Caco-2 (cell line): ENCODE data around the gene NFE2. TPM values are rescaled to one million over a fixed set of nuclear protein-coding genes. Genes with fewer than 3 reads are reported as not detected.
A peak's percentile ranks its signal among the peaks of the same experiment; 100 is the strongest.

Source experiments
- BruUV-seq: library from RNA; stranded (reverse); fragments of 400-500 nt; replicated peaks from 2 replicates; lab custom pipeline; 2021; lab: Mats Ljungman, UMichigan
- CTCF ChIA-PET: fragments of 300-600 bp; sonication (Branson Sonifier 250); formaldehyde crosslinking; loops from one replicate; lab custom pipeline; 2022; ENCODE audit warnings: antibody characterized with exemption; lab: Charles Lee
- POLR2A ChIA-PET: fragments of 300-600 bp; sonication (Branson Sonifier 250); formaldehyde crosslinking; loops from one replicate; lab custom pipeline; 2022; ENCODE audit warnings: antibody characterized with exemption; lab: Charles Lee
- DNase-seq, 2 experiments: peaks; one replicate each; pipeline versions ENCODE4 v3.0.0 to v3.0.0-alpha.2; 2020 to 2022
- H3K27me3 ChIP-seq: replicated peaks from 2 replicates; pipeline ENCODE4 v1.6.0; 2011; ENCODE audit warnings: low read length; ENCODE audit not compliant: control insufficient read depth, insufficient read depth
- H3K36me3 ChIP-seq: 2 replicates; pipeline ENCODE4 v1.5.1; 2011; ENCODE audit warnings: low read length; ENCODE audit not compliant: control insufficient read depth, insufficient read depth
- H3K4me1 ChIP-seq: fragments of 250-450 bp; sonication (Bioruptor Pico); 2 replicates; pipeline ENCODE4 v1.5.1; 2020; ENCODE audit warnings: mild to moderate bottlenecking
- H3K4me3 ChIP-seq: 2 replicates; pipeline ENCODE4 v1.5.1; 2011; ENCODE audit warnings: low read depth, mild to moderate bottlenecking, control low read depth, low read length
- H3K9me3 ChIP-seq: fragments of 250-450 bp; sonication (Bioruptor Pico); 2 replicates; pipeline ENCODE4 v1.5.1; 2020; ENCODE audit warnings: mild to moderate bottlenecking, moderate library complexity
- H3K27ac Mint-ChIP-seq: one replicate; pipeline ENCODE4 v1.8.0; 2022; ENCODE audit warnings: mixed read lengths; ENCODE audit not compliant: unreplicated experiment
- H3K27me3 Mint-ChIP-seq: one replicate; pipeline ENCODE4 v1.8.0; 2022; ENCODE audit warnings: mixed read lengths; ENCODE audit not compliant: insufficient read depth, unreplicated experiment
- H3K36me3 Mint-ChIP-seq: one replicate; pipeline ENCODE4 v1.8.0; 2022; ENCODE audit warnings: mild to moderate bottlenecking, mixed read lengths; ENCODE audit not compliant: insufficient read depth, unreplicated experiment
- H3K4me1 Mint-ChIP-seq: one replicate; pipeline ENCODE4 v1.8.0; 2022; ENCODE audit warnings: low read depth, mixed read lengths; ENCODE audit not compliant: unreplicated experiment
- H3K4me3 Mint-ChIP-seq: one replicate; pipeline ENCODE4 v1.8.0; 2022; ENCODE audit warnings: mild to moderate bottlenecking, moderate library complexity, mixed read lengths; ENCODE audit not compliant: unreplicated experiment
- H3K9me3 Mint-ChIP-seq: one replicate; pipeline ENCODE4 v1.8.0; 2022; ENCODE audit warnings: mixed read lengths; ENCODE audit not compliant: unreplicated experiment
- intact Hi-C: fragments of 100-400 bp; cut with micrococcal nuclease; formaldehyde crosslinking; loops from one replicate; pipeline ENCODE4 v1.10.0; 2022; ENCODE audit not compliant: unreplicated experiment
- total RNA-seq: library from RNA; stranded (reverse); gene quantifications from 2 replicates; pipeline ENCODE4 v1.2.3, GENCODE V29; 2022
- TF ChIP-seq, protein P1 (sequence below), 2 experiments: fragments of 200-600 bp in 1 of 2; IDR thresholded peaks; 1 replicate in 1 of 2; 2 replicates in 1 of 2; pipeline versions ENCODE4 v1.5.1 to v1.8.0; 2011 to 2022; ENCODE audit warnings: antibody characterized with exemption in 1 of 2, control low read depth in 1 of 2, inconsistent platforms in 1 of 2, low read depth in 1 of 2, low read length in 1 of 2, mild to moderate bottlenecking in 1 of 2, moderate library complexity in 1 of 2; ENCODE audit not compliant: insufficient read depth in 1 of 2, severe bottlenecking in 1 of 2, unreplicated experiment in 1 of 2

NFE2 gene
- total RNA-seq, 1 experiment from 2014 or later = 6.2 TPM

DNA sequence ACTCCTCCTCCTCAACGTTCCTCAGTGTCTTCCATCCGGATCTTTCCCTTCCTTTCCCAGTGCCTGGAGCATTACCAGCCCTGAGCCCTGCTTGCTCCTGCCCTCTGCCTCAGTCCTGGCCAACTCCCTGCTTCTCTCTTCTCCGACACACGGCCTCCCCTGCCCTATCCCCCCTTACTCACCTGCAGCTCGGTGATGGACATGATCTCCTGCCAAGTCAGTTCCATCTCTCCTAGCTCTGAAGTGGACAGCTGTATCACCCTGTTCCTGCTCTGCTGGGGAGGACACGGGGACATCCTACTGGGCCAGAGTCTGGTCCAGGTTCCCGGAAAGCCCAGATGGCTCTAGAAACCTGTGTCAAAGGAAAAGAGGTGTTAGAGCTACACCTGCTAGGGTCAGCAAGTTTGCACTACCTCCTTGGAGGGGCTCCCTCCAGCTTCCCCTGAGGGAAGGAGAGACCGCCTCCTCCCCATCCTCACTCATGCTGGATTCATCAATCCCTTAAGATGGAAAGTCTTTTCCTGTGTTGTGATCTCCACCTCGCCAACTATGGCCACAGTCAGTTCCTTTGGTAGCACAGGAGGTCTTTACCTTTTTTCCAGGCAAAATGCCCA is 5.8 kb downstream of the NFE2 start:
- TF ChIP-seq, protein P1, sequence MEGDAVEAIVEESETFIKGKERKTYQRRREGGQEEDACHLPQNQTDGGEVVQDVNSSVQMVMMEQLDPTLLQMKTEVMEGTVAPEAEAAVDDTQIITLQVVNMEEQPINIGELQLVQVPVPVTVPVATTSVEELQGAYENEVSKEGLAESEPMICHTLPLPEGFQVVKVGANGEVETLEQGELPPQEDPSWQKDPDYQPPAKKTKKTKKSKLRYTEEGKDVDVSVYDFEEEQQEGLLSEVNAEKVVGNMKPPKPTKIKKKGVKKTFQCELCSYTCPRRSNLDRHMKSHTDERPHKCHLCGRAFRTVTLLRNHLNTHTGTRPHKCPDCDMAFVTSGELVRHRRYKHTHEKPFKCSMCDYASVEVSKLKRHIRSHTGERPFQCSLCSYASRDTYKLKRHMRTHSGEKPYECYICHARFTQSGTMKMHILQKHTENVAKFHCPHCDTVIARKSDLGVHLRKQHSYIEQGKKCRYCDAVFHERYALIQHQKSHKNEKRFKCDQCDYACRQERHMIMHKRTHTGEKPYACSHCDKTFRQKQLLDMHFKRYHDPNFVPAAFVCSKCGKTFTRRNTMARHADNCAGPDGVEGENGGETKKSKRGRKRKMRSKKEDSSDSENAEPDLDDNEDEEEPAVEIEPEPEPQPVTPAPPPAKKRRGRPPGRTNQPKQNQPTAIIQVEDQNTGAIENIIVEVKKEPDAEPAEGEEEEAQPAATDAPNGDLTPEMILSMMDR (IDR thresholded peaks at IDR 0.05; ENCODE audit: insufficient read depth in 1 of 2, low read depth in 1 of 2, low read length in 1 of 2, severe bottlenecking in 1 of 2, unreplicated experiment in 1 of 2) = no peak
- Histone ChIP-seq H3K4me3 (no peak overlapping the region), H3K4me1 (peaks cover 14% of the 10 kb centered on the region), H3K36me3 (no peaks in the 10 kb centered on the region; the same call in 1 of the 2 replicates), H3K9me3 (no peaks in the 10 kb centered on the region), H3K27me3 (no peaks in the 10 kb centered on the region)
- Mint-ChIP-seq H3K36me3 (peaks cover 2% of the 10 kb centered on the region), H3K4me3 (no peak overlapping the region), H3K27ac (no peak overlapping the region), H3K27me3 (no peaks in the 10 kb centered on the region), H3K9me3 (no peaks in the 10 kb centered on the region), H3K4me1 (peaks cover 13% of the 10 kb centered on the region)
- POLR2A ChIA-PET = interaction anchor here (1.3 kb wide), 1 partner anchor 16 kb away, joined by 13 read pairs; no protein-coding TSS in a partner anchor
- CTCF ChIA-PET = interaction anchor here (5.2 kb wide), 1 partner anchor 30 kb away, joined by 56 read pairs; the partner anchor contains the start of gene COPZ1
- BruUV-seq = no TSS peak
- no peak for DNase-seq
- intact Hi-C loops = loop anchor here (1.0 kb wide), 2 partner anchors 29 to 66 kb away; no protein-coding TSS in a partner anchor

DNA sequence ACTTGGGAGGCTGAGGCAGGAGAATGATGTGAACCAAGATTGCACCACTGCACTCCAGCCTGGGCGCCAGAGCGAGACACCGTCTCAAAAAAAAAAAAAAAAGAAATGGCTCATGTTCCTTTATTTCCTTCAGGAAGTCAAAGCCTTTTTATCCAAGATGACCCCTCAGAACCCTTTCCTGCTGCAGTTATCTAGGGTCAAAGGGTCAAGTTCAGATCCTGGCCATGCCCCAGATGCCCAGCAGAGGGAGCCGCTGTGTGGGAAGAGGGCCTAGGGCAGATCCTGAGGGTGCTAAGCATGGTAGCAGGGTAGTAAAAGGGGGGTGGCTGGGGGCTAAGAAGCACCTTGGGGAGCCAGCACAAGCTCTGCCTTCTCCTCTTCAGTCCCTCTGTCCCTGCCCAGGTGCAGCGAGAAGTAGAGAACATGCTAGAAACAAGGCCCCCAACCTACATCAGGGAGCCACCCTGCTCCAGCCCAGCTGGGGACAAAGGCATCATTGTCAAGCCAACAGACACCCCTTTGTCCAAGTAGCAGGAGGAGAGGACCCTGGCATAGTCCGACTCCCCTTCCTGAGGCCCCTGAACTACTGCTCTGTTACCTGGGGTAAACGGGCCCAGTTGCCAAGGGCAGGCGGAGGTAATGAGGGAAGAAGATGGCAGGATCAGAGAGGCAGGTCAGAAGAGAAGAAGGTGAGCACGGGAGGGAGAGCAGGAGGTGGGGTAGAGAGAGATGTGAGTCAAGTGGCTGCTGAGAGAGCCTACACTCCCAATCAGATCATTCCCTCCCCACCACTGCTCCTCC is 6.5 kb downstream of the NFE2 start:
- CTCF ChIA-PET = interaction anchor here (1.3 to 5.2 kb wide), 2 partner anchors 28 to 30 kb away, joined by 3 to 56 read pairs; partner anchors contain the start of gene COPZ1
- intact Hi-C loops = loop anchor here (1.0 kb wide), 2 partner anchors 30 to 67 kb away; no protein-coding TSS in a partner anchor
- H3K4me3 Mint-ChIP-seq = no peak overlapping the region
- Histone ChIP-seq H3K27me3 (no peaks in the 10 kb centered on the region), H3K4me1 (0 out of 2 replicates have a peak, but pooled peaks cover 7% of the 10 kb centered on the region), H3K36me3 (no peaks in the 10 kb centered on the region; the same call in 1 of the 2 replicates), H3K9me3 (no peaks in the 10 kb centered on the region), H3K4me3 (no peak overlapping the region)
- peak; percentile 65 to 78 for DNase-seq
- H3K36me3 Mint-ChIP-seq = peaks cover 9% of the 10 kb centered on the region
- H3K27ac Mint-ChIP-seq = no peak overlapping the region
- no peaks in the 10 kb centered on the region for H3K27me3 Mint-ChIP-seq
- BruUV-seq = no TSS peak
- H3K9me3 Mint-ChIP-seq = no peaks in the 10 kb centered on the region
- POLR2A ChIA-PET = no interaction called here
- H3K4me1 Mint-ChIP-seq = peaks cover 6% of the 10 kb centered on the region
- TF ChIP-seq, protein P1 (IDR thresholded peaks at IDR 0.05; ENCODE audit: insufficient read depth in 1 of 2, low read depth in 1 of 2, low read length in 1 of 2, severe bottlenecking in 1 of 2, unreplicated experiment in 1 of 2) = peak; percentile 83 to 88

DNA sequence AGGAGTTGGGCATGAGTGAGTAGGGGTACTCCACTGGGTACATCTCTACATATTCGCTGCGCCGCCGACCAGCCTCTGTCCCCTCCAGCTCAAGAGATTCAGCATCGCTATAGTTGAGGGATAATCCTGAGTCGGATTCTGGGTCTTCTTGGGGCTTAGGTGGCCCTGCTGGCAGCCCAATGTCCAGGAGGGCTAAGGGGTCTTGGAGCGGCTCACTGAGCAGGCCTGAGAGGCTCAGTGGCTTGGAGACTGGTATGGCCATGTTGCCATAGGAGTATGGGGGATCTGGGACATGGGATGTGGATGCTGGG is 7.9 kb downstream of the NFE2 start:
- Mint-ChIP-seq H3K36me3 (peaks cover 9% of the 10 kb centered on the region), H3K4me3 (no peak overlapping the region), H3K4me1 (no peaks in the 10 kb centered on the region), H3K27ac (no peak overlapping the region), H3K27me3 (no peaks in the 10 kb centered on the region), H3K9me3 (no peaks in the 10 kb centered on the region)
- Histone ChIP-seq H3K9me3 (no peaks in the 10 kb centered on the region), H3K4me1 (0 out of 2 replicates have a peak, but pooled peaks cover 4% of the 10 kb centered on the region), H3K4me3 (no peak overlapping the region), H3K27me3 (no peaks in the 10 kb centered on the region), H3K36me3 (no peaks in the 10 kb centered on the region; the same call in 1 of the 2 replicates)
- intact Hi-C loops = no loop called here
- CTCF ChIA-PET = interaction anchor here (0.6 to 5.2 kb wide), 5 partner anchors 29 to 69 kb away, joined by 3 to 56 read pairs (median 5); partner anchors contain the start of gene COPZ1
- TF ChIP-seq, protein P1 (IDR thresholded peaks at IDR 0.05; ENCODE audit: insufficient read depth in 1 of 2, low read depth in 1 of 2, low read length in 1 of 2, severe bottlenecking in 1 of 2, unreplicated experiment in 1 of 2) = no peak
- POLR2A ChIA-PET = interaction anchor here (2.4 kb wide), 1 partner anchor 13 kb away, joined by 12 read pairs; the partner anchor contains the start of genes CBX5 and HNRNPA1
- no TSS peak for BruUV-seq
- DNase-seq = no peak
